NCI-H2107 treated with DMSO at 0.1 percent for 48 hours (cell line): Measurements from ENCODE around the gene GTF2IRD2.
"Not testable (repeated sequence)": the region's sequence is repeated elsewhere in the genome, so short reads cannot be mapped to it uniquely, and the experiment has no call there.

Source experiments
- DNase-seq: peaks from one replicate; lab custom pipeline; 2025; ENCODE audit not compliant: unreplicated experiment; lab: John Stamatoyannopoulos, UW

GTF2IRD2 gene

GRCh38 chr7:74788369-74789150 lies 62.8 kb downstream of the GTF2IRD2 start:
- DNase-seq = peak; percentile 73

- not testable (repeated sequence) for DNase-seq
Observed at GRCh38 chr7:74783595-74783994, 67.8 kb downstream of the GTF2IRD2 start.

GRCh38 chr7:74781746-74782145 lies 69.7 kb downstream of the GTF2IRD2 start:
- DNase-seq = not testable (repeated sequence)

- not testable (repeated sequence) for DNase-seq
Observed at GRCh38 chr7:74779053-74779452, 72.4 kb downstream of the GTF2IRD2 start.

- DNase-seq = not testable (repeated sequence)
Observed at GRCh38 chr7:74775111-74775510, 76.3 kb downstream of the GTF2IRD2 start.

- DNase-seq = not testable (repeated sequence)
Observed at GRCh38 chr7:74773760-74774750, 77.3 kb downstream of the GTF2IRD2 start, which contains the start of gene NCF1. NCF1 (plus strand) TSS chr7:74774011; CDS start chr7:74774032, 21 bp downstream.

- not testable (repeated sequence) for DNase-seq
Observed at GRCh38 chr7:74772093-74772492, 79.3 kb downstream of the GTF2IRD2 start.

GRCh38 chr7:74770062-74770461 lies 81.3 kb downstream of the GTF2IRD2 start:
- DNase-seq = not testable (repeated sequence)

- not testable (repeated sequence) for DNase-seq
Observed at GRCh38 chr7:74766991-74767390, 84.4 kb downstream of the GTF2IRD2 start.

GRCh38 chr7:74766509-74766908 lies 84.9 kb downstream of the GTF2IRD2 start:
- not testable (repeated sequence) for DNase-seq

- DNase-seq = not testable (repeated sequence)
Observed at GRCh38 chr7:74765205-74765918, 86.0 kb downstream of the GTF2IRD2 start.

- not testable (repeated sequence) for DNase-seq
Observed at GRCh38 chr7:74758982-74759381, 92.4 kb downstream of the GTF2IRD2 start.

GRCh38 chr7:74758268-74758667 lies 93.1 kb downstream of the GTF2IRD2 start:
- not testable (repeated sequence) for DNase-seq

GRCh38 chr7:74756673-74757072 lies 94.7 kb downstream of the GTF2IRD2 start:
- DNase-seq = not testable (repeated sequence)

GRCh38 chr7:74753921-74754482 lies 97.4 kb downstream of the GTF2IRD2 start:
- DNase-seq = not testable (repeated sequence)
